ENCODE measurements around the gene MYL7. TPM values are rescaled to one million over a fixed set of nuclear protein-coding genes. Genes with fewer than 3 reads are reported as not detected.

The MYL7 gene
- total RNA-seq, 1 donor from 2014 or later: not detected

- intact Hi-C loops (cut with micrococcal nuclease): no loop called here
Measured at GRCh38 chr7:44101966-44102845, 38.9 kb downstream of the MYL7 start.

DNA sequence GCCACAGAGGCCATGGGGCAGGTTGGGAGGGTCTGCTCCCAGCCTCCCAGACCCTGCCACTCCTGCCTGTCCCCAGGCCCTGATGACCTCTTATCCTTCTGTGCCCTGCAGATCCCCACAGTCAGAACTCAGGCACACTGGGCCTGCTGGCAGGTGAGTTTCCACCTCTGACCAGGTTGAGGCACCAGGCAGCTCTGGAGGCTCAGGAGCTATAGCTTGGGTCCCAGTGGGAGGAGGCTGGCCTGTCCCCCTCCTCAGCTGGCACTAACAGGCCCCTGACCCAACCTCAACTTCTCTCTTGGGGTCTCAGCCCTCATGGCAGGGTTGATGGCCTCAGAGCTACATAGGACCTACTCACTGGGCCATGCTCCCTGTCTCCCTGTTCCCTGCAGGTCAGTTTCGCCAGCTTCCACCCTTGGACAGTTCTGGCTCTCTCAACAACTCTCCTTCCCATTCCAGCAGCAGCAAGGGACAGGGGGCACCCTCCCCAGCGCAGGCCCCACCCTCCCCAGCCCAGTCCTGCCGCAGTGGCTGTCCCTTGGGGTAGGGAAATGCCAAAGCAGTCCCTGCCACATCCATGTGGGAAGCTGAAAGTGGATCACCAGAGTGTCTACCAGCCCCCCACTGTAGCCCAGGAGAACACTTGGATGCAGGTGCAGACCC lies 39.7 kb downstream of the MYL7 start:
- intact Hi-C loops (cut with micrococcal nuclease): no loop called here

- intact Hi-C loops (cut with micrococcal nuclease): no loop called here
Measured at GRCh38 chr7:44100458-44101302, 40.5 kb downstream of the MYL7 start.

DNA sequence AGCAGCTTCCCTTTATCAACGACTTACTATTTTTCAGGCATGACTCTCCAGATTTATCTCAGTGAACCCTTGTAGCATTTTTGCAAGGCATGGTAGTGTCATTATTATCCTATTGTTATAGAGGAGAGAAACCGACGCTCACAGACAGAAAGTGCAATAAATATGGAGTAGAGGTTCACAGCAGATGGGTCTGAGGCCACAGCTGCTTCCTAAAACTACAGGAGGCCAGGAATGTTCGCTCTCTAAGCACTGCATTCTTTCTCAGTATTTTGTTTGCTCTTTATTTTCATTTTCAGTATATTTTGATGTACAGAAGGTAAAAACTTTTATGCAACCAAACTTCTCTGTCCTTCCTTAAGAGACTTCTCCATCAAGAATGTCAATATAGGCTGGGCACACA lies 41.5 kb downstream of the MYL7 start:
- intact Hi-C loops (cut with micrococcal nuclease): no loop called here

DNA sequence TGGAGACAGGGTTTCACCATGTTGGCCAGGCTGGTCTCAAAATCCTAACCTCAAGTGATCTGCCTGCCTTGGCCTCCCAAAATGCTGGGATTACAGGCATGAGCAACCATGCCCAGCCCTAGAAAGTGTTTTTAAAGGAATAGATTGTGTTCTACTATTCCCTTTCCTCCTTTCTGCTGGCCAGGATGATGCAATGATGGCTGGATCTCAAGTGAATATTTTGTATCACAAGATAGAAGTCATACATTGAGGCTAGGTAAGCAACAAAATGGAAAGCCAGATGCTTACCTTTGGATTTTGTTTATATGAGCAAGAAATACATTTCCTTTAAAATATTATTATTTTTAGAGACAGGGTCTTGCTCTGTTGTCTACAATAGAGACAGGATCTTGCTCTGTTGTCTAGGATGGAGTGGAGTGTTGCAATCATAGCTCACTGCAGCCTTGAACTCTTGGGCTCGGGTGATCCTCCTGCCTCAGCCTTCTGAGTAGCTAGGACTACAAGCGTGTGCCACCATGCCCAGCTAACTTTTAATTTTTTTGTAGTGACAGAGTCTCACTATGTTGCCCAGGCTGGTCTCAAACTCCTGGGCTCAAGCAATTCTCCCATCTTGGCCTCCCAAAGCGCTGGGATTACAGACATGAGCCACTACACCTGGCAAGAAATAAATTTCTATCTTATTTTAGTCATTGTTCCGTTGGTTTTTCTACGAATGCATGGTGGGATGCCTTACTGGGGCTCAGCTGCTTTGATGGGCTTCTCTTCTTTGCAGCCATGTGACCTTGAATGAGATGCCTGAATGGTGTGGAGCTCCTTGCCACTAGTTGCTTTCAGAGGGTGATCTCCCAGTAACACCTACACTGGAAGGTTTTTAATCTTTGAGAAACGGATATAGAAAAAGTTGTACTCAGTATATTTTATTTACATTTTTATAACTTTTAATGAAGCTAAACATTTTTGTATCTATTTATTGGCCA lies 42.8 kb downstream of the MYL7 start:
- intact Hi-C loops (cut with micrococcal nuclease): no loop called here

DNA sequence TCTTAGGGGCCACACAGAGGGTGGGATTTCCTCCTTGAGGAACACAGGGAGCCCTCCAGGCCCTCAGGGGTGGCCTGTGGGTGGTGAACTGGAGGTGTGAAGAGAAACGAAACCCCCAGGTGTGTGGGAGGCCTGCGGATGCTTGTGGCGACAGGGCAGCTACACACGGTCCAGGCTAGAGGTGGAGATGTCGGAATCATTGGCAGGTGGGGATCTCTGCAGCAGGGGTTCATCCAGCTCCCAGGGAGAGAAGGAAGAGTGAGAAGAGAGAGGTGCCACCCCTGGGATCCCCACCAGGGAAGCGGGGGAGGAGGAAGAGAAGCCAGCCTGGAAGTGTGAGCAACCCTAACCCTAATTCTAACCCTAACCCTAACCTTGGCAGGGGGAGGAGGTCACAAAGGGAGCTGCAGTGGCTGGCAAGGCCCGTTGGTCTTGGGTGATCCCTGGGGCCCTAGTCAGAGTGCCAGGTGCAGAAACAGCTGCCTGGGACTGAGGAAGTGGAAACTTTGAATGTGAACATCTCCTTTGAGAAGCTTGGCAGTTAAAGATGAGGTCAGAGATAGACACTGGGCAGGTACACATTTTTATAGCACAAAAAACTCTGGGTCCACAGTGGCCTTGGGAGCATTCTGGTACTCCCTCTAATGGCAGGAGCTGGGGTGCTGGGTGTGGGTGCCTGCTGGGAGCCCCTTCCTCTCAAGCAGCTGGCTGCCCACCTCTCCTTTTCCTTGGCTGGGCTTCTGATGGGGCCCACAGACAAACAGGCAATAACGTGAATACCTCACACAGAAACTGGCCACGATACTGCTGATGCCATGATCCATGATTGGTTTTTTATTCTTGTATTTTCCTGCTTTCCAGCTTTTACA lies 43.8 kb downstream of the MYL7 start:
- intact Hi-C loops (cut with micrococcal nuclease): loop anchor here (1.0 kb wide), 1 partner anchor 15 kb away; the partner anchor contains the start of gene POLM

GRCh38 chr7:44096326-44096881 lies 44.7 kb downstream of the MYL7 start:
- intact Hi-C loops (cut with micrococcal nuclease): no loop called here

GRCh38 chr7:44095781-44096180 lies 45.4 kb downstream of the MYL7 start:
- intact Hi-C loops (cut with micrococcal nuclease): no loop called here

- intact Hi-C loops (cut with micrococcal nuclease): no loop called here
Measured at GRCh38 chr7:44094883-44095592, 46.1 kb downstream of the MYL7 start.

DNA sequence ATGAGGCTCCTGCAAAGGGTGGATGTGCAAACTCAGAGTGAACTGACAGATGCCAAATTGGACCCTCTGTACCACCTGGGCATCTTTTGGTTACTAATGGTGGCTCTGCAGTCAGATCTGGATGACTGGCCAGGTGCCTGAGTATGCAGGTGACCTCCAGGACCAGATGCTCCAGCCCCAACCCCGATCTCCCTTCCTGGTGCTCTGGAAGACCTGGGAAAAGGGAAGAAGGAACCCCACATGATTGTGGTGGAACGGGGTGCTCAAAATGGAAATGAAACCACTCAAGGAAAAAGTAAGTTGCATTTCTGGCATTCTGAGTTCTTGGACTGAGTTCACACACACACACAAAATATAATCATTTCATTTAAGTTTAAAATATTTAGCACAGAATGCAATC lies 46.8 kb downstream of the MYL7 start:
- intact Hi-C loops (cut with micrococcal nuclease): no loop called here

GRCh38 chr7:44093102-44093641 lies 48.0 kb downstream of the MYL7 start:
- intact Hi-C loops (cut with micrococcal nuclease): no loop called here

Other genes with a start within 250 kb of the MYL7 start
- 22.6 and 23.0 TPM in 2 replicates for gene URGCP, start 234.7 kb downstream of the MYL7 start, total RNA-seq
- gene UBE2D4, start 214.9 kb downstream of the MYL7 start, total RNA-seq: 10.3 and 11.7 TPM in 2 replicates
- not detected in 2 replicates for gene SPDYE1, start 143.4 kb downstream of the MYL7 start, total RNA-seq
- gene DBNL, start 96.6 kb downstream of the MYL7 start, total RNA-seq: 166 and 173 TPM in 2 replicates
- gene PGAM2, start 75.8 kb downstream of the MYL7 start, total RNA-seq: 0.89 TPM in 2 replicates
- 31.1 and 38.0 TPM in 2 replicates for gene POLM, start 58.8 kb downstream of the MYL7 start, total RNA-seq
- gene AEBP1, start 37.0 kb downstream of the MYL7 start, total RNA-seq: 19.0 and 21.4 TPM in 2 replicates
- gene POLD2, start 17.8 kb downstream of the MYL7 start, total RNA-seq: 141 and 142 TPM in 2 replicates
- gene GCK, start 48.1 kb upstream of the MYL7 start, total RNA-seq: 0.18 and 0.25 TPM in 2 replicates
- 70.7 and 70.9 TPM in 2 replicates for gene YKT6, start 59.6 kb upstream of the MYL7 start, total RNA-seq
- gene CAMK2B, start 184.3 kb upstream of the MYL7 start, total RNA-seq: 0.27 and 0.30 TPM in 2 replicates

Data from T-helper 2 cell treated with Interferon-gamma antibody and Interleukin-4, amounts not matched to agents 100 ng/mL and 5 ng/mL, for 36 hours (primary cell).